Transverse colon (tissue), 4 donors: ENCODE measurements around the gene RNF10. TPM values are rescaled to one million over a fixed set of nuclear protein-coding genes. Genes with fewer than 3 reads are reported as not detected.

ENCODE experiments used
- DNase-seq: peaks from one replicate; pipeline ENCODE4 v3.0.0-alpha.2; 2019
- H3K27ac ChIP-seq, 4 donors: fragments of 200-600 bp; sonication (generic); 2 replicates each; pipeline ENCODE4 v1.5.1; 2016 to 2018; ENCODE audit warnings: inconsistent platforms in 4 of 4
- H3K27me3 ChIP-seq: fragments of 200-600 bp; sonication (generic); 2 replicates; pipeline ENCODE4 v1.5.1; 2017; ENCODE audit warnings: inconsistent platforms
- H3K36me3 ChIP-seq, 4 donors: fragments of 200-600 bp; sonication (generic); 2 replicates each; pipeline ENCODE4 v1.5.1; 2017 to 2019; ENCODE audit warnings: inconsistent platforms in 4 of 4
- H3K4me1 ChIP-seq, 4 donors: fragments of 200-600 bp; sonication (generic); 2 replicates each; pipeline ENCODE4 v1.5.1; 2017 to 2020; ENCODE audit warnings: inconsistent platforms in 4 of 4
- H3K4me3 ChIP-seq, 4 donors: fragments of 200-600 bp; sonication (generic); 1 replicate in 1 of 4; 2 replicates in 3 of 4; pipeline versions ENCODE4 v1.5.1 to v1.6.1; 2017 to 2019; ENCODE audit warnings: inconsistent platforms in 4 of 4
- H3K9me3 ChIP-seq, 2 donors: fragments of 200-600 bp; sonication (generic); 2 replicates each; pipeline ENCODE4 v1.5.1; 2017 to 2019; ENCODE audit warnings: inconsistent platforms in 2 of 2
- CTCF ChIP-seq, 5 experiments: fragments of 200-600 bp in 3 of 5; fragments of 450-650 bp in 2 of 5; sonication (generic) in 3 of 5; IDR thresholded peaks; 1 replicate in 2 of 5; 2 replicates in 3 of 5; pipeline ENCODE4 v1.5.1; 2016 to 2017; ENCODE audit warnings: antibody characterized with exemption in 5 of 5, inconsistent platforms in 3 of 5, mild to moderate bottlenecking in 2 of 5, moderate library complexity in 1 of 5
- EP300 ChIP-seq: sonication (generic); formaldehyde crosslinking; IDR thresholded peaks from one replicate; pipeline ENCODE4 v1.6.1; 2017; ENCODE audit warnings: antibody characterized with exemption, low read depth
- POLR2A ChIP-seq: fragments of 450-650 bp; IDR thresholded peaks from one replicate; pipeline ENCODE4 v1.6.1; 2016; ENCODE audit warnings: antibody characterized with exemption, mild to moderate bottlenecking, moderate library complexity
- POLR2AphosphoS5 ChIP-seq, 3 donors: sonication (generic); formaldehyde crosslinking; IDR thresholded peaks; one replicate each; pipeline ENCODE4 v1.6.1; 2016; ENCODE audit warnings: antibody characterized with exemption in 3 of 3
- WGBS, 2 donors: methylation state at CpG; one replicate each; pipeline ENCODE4 v1.1.5; 2018; ENCODE audit warnings: low coverage in 1 of 2; 5-methylcytosine and 5-hydroxymethylcytosine counted together
- in situ Hi-C, 4 donors: fragments of 200-750 bp; cut with MboI; loops; one replicate each; pipeline versions ENCODE4 v1.15.0 to v1.15.1; 2017; ENCODE audit warnings: low sequenced_read_pairs in 3 of 4, low pct_ligation_motif_present in 1 of 4, low pct_unique_long_range_greater_than_20kb in 1 of 4
- intact Hi-C: fragments of 100-400 bp; cut with DNase I; formaldehyde crosslinking; loops from one replicate; pipeline ENCODE4 v1.15.1; 2023; ENCODE audit warnings: low total_unique reads
- total RNA-seq, 4 donors: library from RNA; depleted of rRNA; stranded (reverse); fragments of >200 nt; gene quantifications; one replicate each; pipeline ENCODE4 v1.1.0, GENCODE V29; 2016

The RNF10 gene
- total RNA-seq, 4 donors from 2014 or later, result 204 to 317 (median 213) TPM

GRCh38 chr12:120489018-120489417, 45.1 kb upstream of the RNF10 start:
- no peaks in the 10 kb centered on the region for H3K27me3 ChIP-seq
- H3K4me3 ChIP-seq, result no peak overlapping the region
- WGBS, 2 donors, result 63 to 67% methylated on average over 2 to 4 of the region's 4 CpGs
- H3K27ac ChIP-seq, result no peak overlapping the region
- intact Hi-C loops (no loop called here), in situ Hi-C loops (no loop called here)
- H3K9me3 ChIP-seq, result no peaks in the 10 kb centered on the region
- DNase-seq, result peak; percentile 26
- no peaks in the 10 kb centered on the region for H3K36me3 ChIP-seq
- H3K4me1 ChIP-seq, result no peaks in the 10 kb centered on the region
- TF ChIP-seq POLR2A, result no peak
- no peak for TF ChIP-seq CTCF (IDR thresholded peaks at IDR 0.05)
- no peak for TF ChIP-seq EP300

- in situ Hi-C loops, result no loop called here
- intact Hi-C loops, result no loop called here
- WGBS, 2 donors, result 85 to 93% methylated on average over 4 to 5 of the region's 5 CpGs
- no peak overlapping the region for H3K4me3 ChIP-seq
- no peak overlapping the region for H3K27ac ChIP-seq
- peaks cover 0 to 9% (median 7%) of the 10 kb centered on the region in 4 donors for H3K4me1 ChIP-seq
- DNase-seq, result no peak
- H3K9me3 ChIP-seq, result no peaks in the 10 kb centered on the region
- H3K36me3 ChIP-seq, result no peaks in the 10 kb centered on the region
- no peaks in the 10 kb centered on the region for H3K27me3 ChIP-seq
- TF ChIP-seq POLR2A (no peak), CTCF (IDR thresholded peaks at IDR 0.05) (no peak), POLR2AphosphoS5 (IDR thresholded peaks at IDR 0.05) (no peak), EP300 (no peak)
These were observed 43.8 kb upstream of the RNF10 start for GRCh38 chr12:120490325-120490724.

- intact Hi-C loops (no loop called here), in situ Hi-C loops (no loop called here)
- Histone ChIP-seq H3K27me3 (no peaks in the 10 kb centered on the region), H3K27ac (no peak overlapping the region), H3K4me1 (peaks cover 0 to 9% (median 8%) of the 10 kb centered on the region in 4 donors), H3K36me3 (no peaks in the 10 kb centered on the region), H3K9me3 (no peaks in the 10 kb centered on the region), H3K4me3 (no peak overlapping the region)
- 100% methylated on average over 1 to 2 of the region's 2 CpGs for WGBS, 2 donors
- TF ChIP-seq POLR2AphosphoS5 (IDR thresholded peaks at IDR 0.05) (no peak), CTCF (IDR thresholded peaks at IDR 0.05) (no peak), EP300 (no peak), POLR2A (no peak)
- DNase-seq, result no peak
These were observed 43.2 kb upstream of the RNF10 start for GRCh38 chr12:120490833-120491512.

GRCh38 chr12:120495186-120495730, 38.9 kb upstream of the RNF10 start:
- Histone ChIP-seq H3K9me3 (no peaks in the 10 kb centered on the region), H3K27ac (peak overlapping the region; percentile 88 to 94 (median 93)), H3K4me1 (peaks cover 14 to 27% (median 19%) of the 10 kb centered on the region in 4 donors), H3K27me3 (no peaks in the 10 kb centered on the region), H3K4me3 (peak overlapping the region; percentile 44 to 85 (median 75)), H3K36me3 (peaks cover 0 to 8% (median 3%) of the 10 kb centered on the region in 4 donors)
- no peak for TF ChIP-seq POLR2A
- TF ChIP-seq EP300, result no peak
- TF ChIP-seq CTCF (IDR thresholded peaks at IDR 0.05), result no peak
- TF ChIP-seq POLR2AphosphoS5 (IDR thresholded peaks at IDR 0.05), result no peak
- 0 to 32% methylated on average over 6 to 17 of the region's 17 CpGs for WGBS, 2 donors
- intact Hi-C loops, result no loop called here
- DNase-seq, result no peak
- in situ Hi-C loops, result no loop called here
